ENCODE results near the gene OR2T1. TPM values are rescaled to one million over a fixed set of nuclear protein-coding genes. Genes with fewer than 3 reads are reported as not detected.

Gene OR2T1
- total and polyA plus RNA-seq, 2 of the 8 experiments (the other 6 are each of a cell fraction or from before 2014, with no cell fraction given): not detected

- TF ChIP-seq CHD7 (IDR thresholded peaks at IDR 0.05; ENCODE audit: insufficient replicate concordance, low read length) (no peak), RFX5 (IDR thresholded peaks at IDR 0.05; ENCODE audit: borderline replicate concordance, low read depth, low read length) (no peak), EZH2 (IDR thresholded peaks at IDR 0.05; ENCODE audit: low read depth, low read length, severe bottlenecking) (no peak), SIRT6 (IDR thresholded peaks at IDR 0.05; ENCODE audit: low read length) (no peak), JUND (IDR thresholded peaks at IDR 0.05; ENCODE audit: low read length) (no peak), SRF (IDR thresholded peaks at IDR 0.05; ENCODE audit: low read depth, low read length) (no peak), NRF1 (IDR thresholded peaks at IDR 0.05; ENCODE audit: low read depth, low read length) (no peak), TEAD4 (IDR thresholded peaks at IDR 0.05; ENCODE audit: low read depth, low read length) (no peak), TAF1 (IDR thresholded peaks at IDR 0.05; ENCODE audit: low read depth, low read length) (no peak), SP1 (IDR thresholded peaks at IDR 0.05; ENCODE audit: low read depth, low read length) (no peak), CBX5 (IDR thresholded peaks at IDR 0.05; ENCODE audit: low read depth, low read length) (no peak), ATF3 (IDR thresholded peaks at IDR 0.05; ENCODE audit: insufficient read depth, low read depth, low read length) (no peak), POLR2AphosphoS5 (IDR thresholded peaks at IDR 0.05; ENCODE audit: low read depth, low read length) (no peak)
These were observed at the start of gene OR2T1 (continued) for GRCh38 chr1:248402748-248403147.
